GM19372 (cell line): ENCODE results near the gene FZD7.
A peak's percentile ranks its signal among the peaks of the same experiment; 100 is the strongest.

Experiments used
- ATAC-seq: cut with Tn5 transposase; IDR thresholded peaks from one replicate; pipeline ENCODE4 v1.9.1; 2021; ENCODE audit warnings: mild to moderate bottlenecking, low read depth, moderate library complexity; ENCODE audit not compliant: unreplicated experiment

Gene FZD7

GRCh38 chr2:202009581-202009980, 24.1 kb upstream of the FZD7 start:
- ATAC-seq: no peak

GRCh38 chr2:202014318-202014717, 19.3 kb upstream of the FZD7 start:
- ATAC-seq: no peak

- no peak for ATAC-seq
These were observed 18.9 kb upstream of the FZD7 start for GRCh38 chr2:202014759-202015211.

GRCh38 chr2:202015471-202015870, 18.2 kb upstream of the FZD7 start:
- no peak for ATAC-seq

- no peak for ATAC-seq
These were observed 17.0 kb upstream of the FZD7 start for GRCh38 chr2:202016579-202017227.

GRCh38 chr2:202017940-202018339, 15.7 kb upstream of the FZD7 start:
- no peak for ATAC-seq

- no peak for ATAC-seq
These were observed 14.7 kb upstream of the FZD7 start for GRCh38 chr2:202018950-202019349.

GRCh38 chr2:202019689-202020450, 13.8 kb upstream of the FZD7 start:
- no peak for ATAC-seq

GRCh38 chr2:202022755-202023154, 10.9 kb upstream of the FZD7 start:
- no peak for ATAC-seq

- no peak for ATAC-seq
These were observed 10.3 kb upstream of the FZD7 start for GRCh38 chr2:202023198-202023903.

- ATAC-seq: no peak
These were observed 9.8 kb upstream of the FZD7 start for GRCh38 chr2:202023904-202024266.

- ATAC-seq: no peak
These were observed 8.8 kb upstream of the FZD7 start for GRCh38 chr2:202024871-202025270.

GRCh38 chr2:202025816-202026215, 7.8 kb upstream of the FZD7 start:
- ATAC-seq: no peak

- ATAC-seq: no peak
These were observed 7.1 kb upstream of the FZD7 start for GRCh38 chr2:202026507-202026906.

- no peak for ATAC-seq
These were observed 3.0 kb upstream of the FZD7 start for GRCh38 chr2:202030691-202031090.

GRCh38 chr2:202031246-202031951, 2.3 kb upstream of the FZD7 start:
- no peak for ATAC-seq

- no peak for ATAC-seq
These were observed 774 bp upstream of the FZD7 start for GRCh38 chr2:202032846-202033316.

- peak; percentile 14 for ATAC-seq
These were observed 814 bp downstream of the FZD7 start for GRCh38 chr2:202034249-202035088.

GRCh38 chr2:202035089-202035940, 1.7 kb downstream of the FZD7 start:
- no peak for ATAC-seq
